ENCODE results near the gene LIN7C. TPM values are rescaled to one million over a fixed set of nuclear protein-coding genes. Genes with fewer than 3 reads are reported as not detected.
A peak's percentile ranks its signal among the peaks of the same experiment; 100 is the strongest.

Gene LIN7C
- total and polyA plus RNA-seq, 2 of the 8 experiments (the other 6 are each of a cell fraction or from before 2014, with no cell fraction given), result 10.5 to 42.7 TPM

DNA sequence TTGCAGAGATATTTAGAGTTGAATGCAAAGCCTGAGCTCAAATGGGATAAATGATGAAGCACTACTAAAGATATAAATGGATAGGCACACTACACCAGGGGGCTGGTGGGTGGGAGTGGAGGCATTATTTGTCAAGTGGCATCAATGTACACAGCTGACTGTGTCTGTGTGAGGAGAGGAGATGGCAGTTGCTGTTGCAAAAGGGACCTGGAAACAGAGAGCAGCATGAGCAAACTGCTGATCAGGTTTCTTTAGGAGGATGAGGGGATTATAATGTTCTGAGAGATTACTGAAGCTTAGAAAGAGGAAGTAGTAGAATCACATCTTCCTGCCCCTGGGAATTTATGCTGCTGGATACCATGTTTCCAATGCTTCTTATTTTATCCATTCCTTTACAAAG, 39.4 kb upstream of the LIN7C start:
- FAIRE-seq (no peak), DNase-seq (ENCODE audit: low read depth in 1 of 2, low spot score in 2 of 2) (no peak)
- TF ChIP-seq, protein P1, sequence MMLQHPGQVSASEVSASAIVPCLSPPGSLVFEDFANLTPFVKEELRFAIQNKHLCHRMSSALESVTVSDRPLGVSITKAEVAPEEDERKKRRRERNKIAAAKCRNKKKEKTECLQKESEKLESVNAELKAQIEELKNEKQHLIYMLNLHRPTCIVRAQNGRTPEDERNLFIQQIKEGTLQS (IDR thresholded peaks at IDR 0.05; ENCODE audit: insufficient read depth, low read depth, low read length), result no peak
- TF ChIP-seq TBP (IDR thresholded peaks at IDR 0.05; ENCODE audit: low read depth, low read length), result no peak
- TF ChIP-seq CREB1 (IDR thresholded peaks at IDR 0.05), result no peak

More for the DNA sequence above, 39.4 kb upstream of the LIN7C start:
- Histone ChIP-seq H2AK5ac (ENCODE audit: low read depth, low read length) (no peak overlapping the region), H3K14ac (ENCODE audit: insufficient read length) (no peak overlapping the region), H3K4me2 (ENCODE audit: insufficient read depth in 1 of 2, low read depth in 2 of 2, low read length in 2 of 2) (no peak overlapping the region), H3K23me2 (ENCODE audit: low read depth, low read length) (no peaks in the 10 kb centered on the region), H3K27ac (ENCODE audit: low read depth, low read length) (no peak overlapping the region), H4K20me1 (replicated peaks in 1 of 2; ENCODE audit: control insufficient read depth in 1 of 2, insufficient read depth in 2 of 2, low read length in 2 of 2) (no peaks in the 10 kb centered on the region), H3K18ac (ENCODE audit: extremely low read depth, low read length) (no peak overlapping the region), H3K56ac (replicated peaks; ENCODE audit: insufficient read length, low read depth, low read length) (no peak overlapping the region), H2BK20ac (ENCODE audit: low read length) (no peak overlapping the region), H3K9me3 (ENCODE audit: insufficient read depth in 2 of 2, low read depth in 1 of 2, low read length in 1 of 2) (no peaks in the 10 kb centered on the region), H4K91ac (replicated peaks; ENCODE audit: insufficient read length, low read length) (no peak overlapping the region), H2BK15ac (ENCODE audit: low read length) (no peak overlapping the region), H3K4me1 (replicated peaks in 1 of 4; ENCODE audit: control insufficient read depth in 3 of 4, insufficient read depth in 4 of 4, low read length in 3 of 4) (no peaks in the 10 kb centered on the region), H2BK12ac (ENCODE audit: low read depth, low read length) (no peak overlapping the region), H2BK5ac (ENCODE audit: low read depth, low read length) (no peak overlapping the region), H3K79me1 (ENCODE audit: low read depth, low read length) (no peaks in the 10 kb centered on the region), H2AFZ (ENCODE audit: low read length) (0 out of 2 replicates have a peak overlapping the region, but pooled peaks have one; percentile 23), H3K36me3 (ENCODE audit: control insufficient read depth in 2 of 4, insufficient read depth in 4 of 4, low read length in 3 of 4) (no peaks in the 10 kb centered on the region), H3K4ac (replicated peaks; ENCODE audit: insufficient read length, low read depth, low read length) (no peak overlapping the region), H2BK120ac (replicated peaks; ENCODE audit: low read depth, low read length) (no peak overlapping the region), H3K79me2 (ENCODE audit: control insufficient read depth in 1 of 2, insufficient read depth in 2 of 2, low read length in 2 of 2) (no peaks in the 10 kb centered on the region), H3K27me3 (replicated peaks in 1 of 4; ENCODE audit: control insufficient read depth in 3 of 4, extremely low read depth in 1 of 4, insufficient read depth in 3 of 4, low read length in 3 of 4) (no peaks in the 10 kb centered on the region), H4K5ac (ENCODE audit: insufficient read length, low read depth, low read length) (no peak overlapping the region), H4K8ac (ENCODE audit: extremely low read depth, insufficient read depth, low read length) (no peak overlapping the region), H3K4me3 (ENCODE audit: extremely low read depth in 1 of 4, insufficient read depth in 2 of 4, low read depth in 3 of 4, low read length in 4 of 4) (no peak overlapping the region), H3K23ac (ENCODE audit: insufficient read length) (no peak overlapping the region), H3K9ac (replicated peaks in 1 of 4; ENCODE audit: extremely low read depth in 1 of 4, low read depth in 3 of 4, low read length in 3 of 4) (no peak overlapping the region; a peak in 1 of 7 replicates)
- POLR2A ChIA-PET (ENCODE audit: partially characterized antibody), result no interaction called here
- CTCF ChIA-PET (ENCODE audit: partially characterized antibody), result interaction anchor here (1.3 kb wide), 1 partner anchor 46 kb away, joined by 3 read pairs; no protein-coding TSS in a partner anchor
